Liver (tissue), 2 donors: ENCODE results near the gene COMMD4.
"Not testable (repeated sequence)": the region's sequence is repeated elsewhere in the genome, so short reads cannot be mapped to it uniquely, and the experiment has no call there.

Experiments
- CTCF ChIP-seq: fragments of 150-350 bp; IDR thresholded peaks from 2 replicates; pipeline ENCODE4 v1.5.1; 2017; ENCODE audit warnings: improper control_type of control experiment, low read depth, low read length; ENCODE audit not compliant: missing input control
- REST ChIP-seq: IDR thresholded peaks from 2 replicates; pipeline ENCODE4 v1.6.1; 2016; ENCODE audit warnings: antibody characterized with exemption, mild to moderate bottlenecking
- donor health status: healthy.

DNA sequence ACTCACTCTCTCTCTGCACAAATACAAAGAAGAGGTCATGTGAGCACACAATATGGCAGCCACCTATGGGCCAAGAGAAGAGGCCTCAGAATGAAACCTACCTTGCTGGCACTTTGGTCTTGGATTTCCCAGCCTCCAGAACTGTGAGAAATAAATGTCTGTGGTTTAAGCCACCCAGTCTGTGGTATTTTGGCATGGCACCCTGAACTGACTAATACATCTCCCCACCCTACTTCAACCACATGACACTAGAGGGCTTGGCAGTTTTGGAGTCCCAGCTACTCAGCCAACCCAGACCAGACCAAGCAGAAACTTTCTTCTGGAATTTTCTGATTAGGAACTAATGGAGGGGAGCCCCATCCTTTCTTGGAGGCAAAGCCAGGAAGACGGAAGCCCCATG lies 23.3 kb upstream of the COMMD4 start:
- not testable (repeated sequence) for TF ChIP-seq REST, CTCF
